Stimulated activated CD4-positive, alpha-beta T cell treated with anti-CD3 and anti-CD28 coated beads, TNF-alpha, amount 100 ng/mL, for 24 hours (primary cell): ENCODE data around the gene BCORL1.

Experiments
- DNase-seq, 3 experiments: peaks; one replicate each; pipeline ENCODE4 v3.0.0-alpha.2; 2020; ENCODE audit warnings: low read depth in 3 of 3

Gene BCORL1, protein sequence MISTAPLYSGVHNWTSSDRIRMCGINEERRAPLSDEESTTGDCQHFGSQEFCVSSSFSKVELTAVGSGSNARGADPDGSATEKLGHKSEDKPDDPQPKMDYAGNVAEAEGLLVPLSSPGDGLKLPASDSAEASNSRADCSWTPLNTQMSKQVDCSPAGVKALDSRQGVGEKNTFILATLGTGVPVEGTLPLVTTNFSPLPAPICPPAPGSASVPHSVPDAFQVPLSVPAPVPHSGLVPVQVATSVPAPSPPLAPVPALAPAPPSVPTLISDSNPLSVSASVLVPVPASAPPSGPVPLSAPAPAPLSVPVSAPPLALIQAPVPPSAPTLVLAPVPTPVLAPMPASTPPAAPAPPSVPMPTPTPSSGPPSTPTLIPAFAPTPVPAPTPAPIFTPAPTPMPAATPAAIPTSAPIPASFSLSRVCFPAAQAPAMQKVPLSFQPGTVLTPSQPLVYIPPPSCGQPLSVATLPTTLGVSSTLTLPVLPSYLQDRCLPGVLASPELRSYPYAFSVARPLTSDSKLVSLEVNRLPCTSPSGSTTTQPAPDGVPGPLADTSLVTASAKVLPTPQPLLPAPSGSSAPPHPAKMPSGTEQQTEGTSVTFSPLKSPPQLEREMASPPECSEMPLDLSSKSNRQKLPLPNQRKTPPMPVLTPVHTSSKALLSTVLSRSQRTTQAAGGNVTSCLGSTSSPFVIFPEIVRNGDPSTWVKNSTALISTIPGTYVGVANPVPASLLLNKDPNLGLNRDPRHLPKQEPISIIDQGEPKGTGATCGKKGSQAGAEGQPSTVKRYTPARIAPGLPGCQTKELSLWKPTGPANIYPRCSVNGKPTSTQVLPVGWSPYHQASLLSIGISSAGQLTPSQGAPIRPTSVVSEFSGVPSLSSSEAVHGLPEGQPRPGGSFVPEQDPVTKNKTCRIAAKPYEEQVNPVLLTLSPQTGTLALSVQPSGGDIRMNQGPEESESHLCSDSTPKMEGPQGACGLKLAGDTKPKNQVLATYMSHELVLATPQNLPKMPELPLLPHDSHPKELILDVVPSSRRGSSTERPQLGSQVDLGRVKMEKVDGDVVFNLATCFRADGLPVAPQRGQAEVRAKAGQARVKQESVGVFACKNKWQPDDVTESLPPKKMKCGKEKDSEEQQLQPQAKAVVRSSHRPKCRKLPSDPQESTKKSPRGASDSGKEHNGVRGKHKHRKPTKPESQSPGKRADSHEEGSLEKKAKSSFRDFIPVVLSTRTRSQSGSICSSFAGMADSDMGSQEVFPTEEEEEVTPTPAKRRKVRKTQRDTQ (N-terminal part only)

GRCh38 chrX:129982300-129983251, at the start of gene BCORL1:
Gene BCORL1, plus strand, starts transcription at chrX:129982635. Its CDS starts 22,597 bp downstream, at chrX:130005232.
- DNase-seq: peak; percentile 69 to 84 (median 75)

GRCh38 chrX:129932821-129933321, 49.6 kb upstream of the BCORL1 start:
- DNase-seq: no peak

DNA sequence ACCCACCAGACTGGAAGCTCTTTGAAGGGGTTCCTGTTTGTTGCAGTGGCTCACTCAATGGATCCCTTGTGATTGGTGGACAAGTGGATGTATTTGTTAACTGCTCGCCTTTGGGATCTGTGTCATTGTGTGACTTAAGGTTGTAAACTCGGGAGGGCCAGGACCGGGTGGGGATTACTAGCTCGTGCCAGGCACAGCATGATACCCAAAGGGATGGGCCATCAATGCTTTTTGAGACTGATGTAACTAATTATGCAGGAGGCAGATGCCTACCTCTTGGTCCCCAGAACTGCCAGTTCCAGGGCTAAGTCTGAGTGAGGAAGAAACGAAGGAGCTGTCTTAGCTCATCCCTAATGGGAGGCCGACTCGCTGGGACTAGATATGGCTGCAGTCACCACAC, 48.7 kb upstream of the BCORL1 start:
- DNase-seq: no peak

DNA sequence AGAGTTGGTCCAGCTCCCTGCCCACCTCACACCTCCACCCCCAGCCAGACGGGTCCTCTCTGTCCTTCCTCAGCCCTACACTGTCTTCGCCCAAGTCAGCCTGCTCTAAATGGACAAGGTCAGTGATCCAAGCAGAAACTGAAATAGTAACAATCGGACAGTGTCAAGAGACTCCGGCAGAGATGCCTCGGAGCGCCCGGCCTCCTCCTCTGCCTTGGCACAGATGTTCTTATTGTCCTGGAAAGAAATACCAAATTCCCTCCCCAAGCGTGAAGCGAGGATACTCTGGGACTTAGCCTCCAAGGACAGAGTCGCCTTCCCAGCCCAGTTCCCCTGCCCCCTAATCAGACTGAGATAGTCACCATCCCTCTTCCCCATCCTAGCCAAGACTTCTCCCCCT, 48.0 kb upstream of the BCORL1 start:
- no peak for DNase-seq

DNA sequence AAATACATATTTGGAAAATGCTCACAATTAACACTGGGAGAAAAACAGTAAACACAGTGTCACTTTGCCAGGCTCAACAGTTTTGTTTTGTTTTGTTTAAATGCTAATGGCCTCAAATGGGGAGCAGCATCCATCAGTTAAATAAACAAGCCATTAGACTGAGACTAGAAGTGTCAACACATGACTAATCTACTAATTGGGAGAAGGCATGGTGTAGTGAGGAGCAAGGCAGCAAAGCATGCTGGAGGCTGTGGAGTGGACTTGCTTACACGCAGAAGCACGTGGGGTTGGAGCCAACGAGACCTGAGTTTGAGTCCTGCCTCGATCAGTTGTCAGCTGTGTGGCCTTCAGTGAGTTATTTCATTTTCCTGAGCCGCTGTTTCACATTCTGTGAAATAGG, 47.5 kb upstream of the BCORL1 start:
- DNase-seq: no peak

DNA sequence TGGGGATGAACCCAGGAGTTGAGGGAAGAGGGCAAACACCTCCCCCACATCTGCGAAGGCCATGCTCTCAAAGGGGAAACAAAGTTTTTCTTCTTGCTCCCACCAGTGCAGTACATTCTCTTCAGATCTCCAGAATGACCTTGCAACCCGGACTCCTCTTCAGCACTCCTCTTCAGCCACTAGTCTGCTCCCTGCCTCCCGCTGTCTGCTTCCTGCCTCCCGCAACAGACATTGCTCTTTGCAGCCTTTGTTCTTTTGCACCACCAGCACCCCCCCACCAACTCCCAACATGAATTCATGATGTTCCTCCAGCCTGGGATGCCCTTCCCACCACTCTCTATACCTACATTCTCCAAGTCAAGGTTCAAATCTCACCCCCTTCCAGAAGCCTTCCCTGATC, 44.4 kb upstream of the BCORL1 start:
- DNase-seq: no peak

- DNase-seq: no peak
Measured at GRCh38 chrX:129939986-129940385, 42.4 kb upstream of the BCORL1 start.

DNA sequence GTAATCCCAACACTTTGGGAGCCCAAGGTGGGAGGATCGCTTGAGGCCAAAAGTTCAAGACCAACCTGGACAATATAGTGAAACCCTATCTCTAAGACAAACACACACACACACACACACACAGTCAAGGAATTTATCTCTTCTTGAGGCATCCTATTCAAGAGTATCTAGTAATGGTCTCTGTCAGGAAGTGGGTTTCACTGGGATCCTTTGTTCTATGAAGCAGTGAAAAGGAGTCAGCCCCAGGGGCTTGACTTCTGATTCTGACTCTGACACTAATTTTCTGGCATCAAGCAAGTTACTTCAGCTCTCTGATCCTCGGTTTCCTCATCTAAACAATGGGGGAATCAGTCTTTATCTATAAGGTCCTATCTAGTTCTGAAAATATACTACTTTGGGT, 41.7 kb upstream of the BCORL1 start:
- no peak for DNase-seq

DNA sequence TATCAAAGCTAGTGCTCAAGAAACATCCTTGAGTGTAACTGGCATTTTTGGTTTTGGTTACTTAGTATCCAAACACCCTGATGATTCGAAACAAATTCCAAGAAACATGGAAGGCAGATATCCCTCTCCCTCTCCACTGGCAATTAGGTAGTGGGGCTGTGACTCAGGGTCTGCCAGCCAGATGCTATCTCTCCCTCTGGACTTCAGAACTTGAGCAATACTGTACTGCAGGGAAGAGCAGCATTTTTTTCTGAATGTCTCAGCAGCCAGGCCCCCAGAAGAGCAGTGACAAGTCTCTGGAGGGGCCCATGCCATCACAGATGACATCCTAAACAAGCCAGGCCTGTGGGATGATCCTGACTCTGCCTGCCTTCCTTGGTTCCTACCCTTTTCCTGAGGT, 37.3 kb upstream of the BCORL1 start:
- DNase-seq: no peak

DNA sequence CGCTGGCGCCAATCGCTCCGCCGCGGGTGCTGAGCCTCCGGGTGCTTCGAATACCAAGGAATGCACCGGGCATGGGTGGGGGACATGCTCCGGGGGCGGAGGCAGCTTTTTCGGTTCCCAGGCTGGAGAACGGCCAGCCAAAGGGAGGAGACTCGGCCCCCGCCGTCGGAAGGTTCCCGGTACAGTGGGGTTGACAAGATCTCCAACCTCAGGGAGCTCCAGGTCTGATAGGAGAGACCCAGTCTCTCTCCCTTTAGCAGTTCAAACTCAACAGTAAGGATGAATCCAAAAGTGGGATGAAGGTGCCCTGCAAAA, 29.1 kb upstream of the BCORL1 start:
- DNase-seq: no peak

DNA sequence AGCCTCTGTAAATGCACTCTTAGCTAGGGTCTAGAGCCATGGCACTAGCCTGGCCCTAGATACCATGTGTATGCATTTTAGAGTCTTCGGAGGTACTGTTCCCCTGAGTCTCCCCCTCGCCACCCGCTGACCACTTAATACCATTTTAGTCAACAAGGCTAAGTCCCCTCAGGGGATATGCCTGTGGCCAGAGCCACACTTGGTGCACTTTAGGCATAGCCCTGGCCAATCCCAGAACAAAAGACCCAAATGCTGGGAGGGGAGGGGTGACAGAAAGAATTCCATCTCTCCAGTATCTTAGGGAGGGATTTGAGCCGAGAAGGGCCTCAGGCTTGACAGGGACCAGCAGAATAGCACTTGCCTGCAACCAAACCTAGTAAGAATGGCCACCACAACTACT, 28.6 kb upstream of the BCORL1 start:
- DNase-seq: no peak

DNA sequence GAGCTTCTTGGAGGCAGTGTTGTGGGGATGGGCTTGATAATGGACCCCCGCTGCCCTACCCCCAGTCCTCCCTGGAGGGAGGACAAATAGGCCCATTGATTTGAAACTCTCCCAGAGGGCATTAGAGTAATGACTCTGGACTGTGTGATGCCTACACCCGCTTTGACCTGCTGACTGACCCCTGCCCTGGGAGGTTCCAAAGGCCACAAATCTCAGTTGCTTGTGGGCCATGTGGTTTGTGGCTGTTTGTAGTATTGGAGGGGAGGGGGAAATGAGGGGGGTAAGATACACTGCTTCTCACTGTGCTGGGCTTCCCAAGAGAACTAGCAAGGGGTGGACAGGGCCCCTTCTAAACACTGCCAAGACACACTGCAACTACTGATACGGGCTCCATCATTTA, 27.6 kb upstream of the BCORL1 start:
- DNase-seq: no peak

GRCh38 chrX:129955682-129956081, 26.8 kb upstream of the BCORL1 start:
- no peak for DNase-seq

GRCh38 chrX:129956145-129956544, 26.3 kb upstream of the BCORL1 start:
- no peak for DNase-seq

DNA sequence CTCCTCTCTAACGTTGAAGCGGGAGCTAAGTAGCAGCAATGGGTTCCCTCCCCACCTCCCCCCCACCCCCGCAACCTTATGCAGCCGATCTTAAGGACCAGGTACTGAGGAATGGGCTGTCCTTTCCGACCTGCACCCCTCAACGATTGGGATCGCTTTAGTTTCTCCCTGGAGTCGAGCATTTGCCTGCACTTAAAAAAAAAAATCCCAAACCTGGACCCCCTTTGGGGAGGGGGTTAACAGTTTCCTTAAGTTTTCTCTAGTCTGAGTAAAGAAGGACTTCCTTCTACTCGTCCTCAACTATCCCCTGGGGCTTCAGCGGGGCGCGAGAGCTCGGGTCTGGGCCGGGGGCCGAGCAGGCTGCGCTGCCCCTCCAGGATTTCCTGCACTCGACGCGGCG, 25.7 kb upstream of the BCORL1 start:
- DNase-seq: no peak

DNA sequence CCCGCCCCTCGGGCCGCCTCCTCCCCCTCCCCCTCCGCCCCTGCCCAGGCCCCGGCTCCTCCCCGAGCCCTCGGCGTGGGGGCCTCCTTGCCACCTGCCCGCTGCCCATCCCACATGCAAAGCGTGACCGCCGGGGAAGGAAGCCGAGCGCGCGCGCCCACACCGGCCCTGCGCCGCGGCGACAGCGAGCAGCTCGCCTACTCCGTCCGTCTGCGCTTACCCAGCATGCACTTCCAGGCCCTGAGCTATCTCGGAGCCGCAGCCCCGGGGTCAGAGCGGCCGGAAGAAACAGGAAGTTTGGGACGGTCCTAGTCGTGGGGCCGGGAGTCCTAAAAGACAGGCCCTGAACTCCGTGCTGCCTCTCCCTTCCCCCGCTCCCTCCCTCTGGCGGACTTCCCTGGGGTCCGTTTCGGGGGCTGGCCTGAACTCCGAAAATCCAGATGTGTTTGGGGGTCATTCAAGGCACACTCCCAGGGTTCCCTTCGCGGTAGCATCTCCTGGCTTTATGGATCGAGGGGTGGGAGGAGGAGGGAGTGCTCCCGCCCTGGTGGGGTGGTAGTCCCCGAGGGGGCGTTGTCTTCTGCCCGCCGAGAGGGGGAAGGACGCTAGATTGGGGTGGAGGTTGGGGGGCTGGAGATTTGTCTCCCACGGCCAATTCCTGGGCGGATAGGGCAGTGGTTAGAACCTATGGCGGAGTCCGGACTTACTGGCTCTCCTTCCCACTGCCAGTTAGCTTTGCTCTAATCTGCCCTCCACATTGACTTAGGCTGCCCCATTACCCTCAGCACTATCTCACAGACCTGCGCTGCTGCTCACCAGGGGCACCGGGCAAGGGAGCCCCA, 25.0 kb upstream of the BCORL1 start:
- peak in 1 of 3 experiments; percentile 53 for DNase-seq

DNA sequence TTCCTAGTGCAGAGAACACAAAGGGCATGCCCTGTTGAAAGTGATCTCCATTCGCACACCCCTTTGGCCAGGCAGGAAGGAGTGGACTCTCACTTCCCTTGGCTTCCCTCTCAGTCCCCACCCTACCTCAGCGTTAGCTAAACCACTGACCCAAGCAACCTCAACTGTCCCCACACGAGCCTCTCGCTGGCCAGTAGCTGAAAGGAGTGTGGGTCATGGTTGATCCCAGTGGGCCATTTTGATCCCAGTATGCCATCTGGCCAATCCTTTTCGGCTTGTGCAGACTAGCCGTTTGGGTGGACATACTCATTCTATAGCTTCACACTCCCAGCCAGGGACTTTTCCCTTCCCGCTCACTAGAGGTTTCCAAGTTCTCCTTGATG, 24.4 kb upstream of the BCORL1 start:
- DNase-seq: no peak

DNA sequence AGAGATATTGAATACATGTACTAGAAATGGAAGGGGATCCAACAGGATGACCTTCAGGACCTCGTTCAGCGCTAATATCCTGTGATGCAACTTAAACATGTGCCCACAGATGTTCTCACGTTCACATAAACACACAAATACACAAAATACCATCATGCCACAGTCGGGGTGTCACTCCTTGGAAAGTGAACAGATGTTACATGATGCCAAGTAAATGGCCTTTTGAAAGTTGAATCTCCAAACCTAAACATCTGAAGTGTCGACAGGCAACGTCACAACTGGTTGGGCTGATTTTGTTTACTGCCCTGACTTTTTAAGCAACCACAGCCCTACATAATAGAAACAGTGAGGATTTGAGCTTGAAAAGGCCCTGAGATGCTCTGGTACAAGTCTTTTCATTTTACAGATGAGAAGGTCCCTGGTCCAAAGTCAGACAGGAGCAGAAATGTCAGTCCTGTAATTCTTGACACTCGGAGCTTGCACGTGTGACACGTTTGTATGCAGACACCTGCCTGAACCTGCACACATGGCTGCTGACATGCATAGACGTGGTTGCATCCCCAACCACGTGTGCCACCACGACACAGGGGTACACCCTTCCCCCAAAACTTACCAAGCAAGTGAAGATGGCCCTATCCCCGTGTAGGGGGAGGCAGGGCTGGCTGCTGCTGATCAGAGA, 23.5 kb upstream of the BCORL1 start:
- DNase-seq: no peak

DNA sequence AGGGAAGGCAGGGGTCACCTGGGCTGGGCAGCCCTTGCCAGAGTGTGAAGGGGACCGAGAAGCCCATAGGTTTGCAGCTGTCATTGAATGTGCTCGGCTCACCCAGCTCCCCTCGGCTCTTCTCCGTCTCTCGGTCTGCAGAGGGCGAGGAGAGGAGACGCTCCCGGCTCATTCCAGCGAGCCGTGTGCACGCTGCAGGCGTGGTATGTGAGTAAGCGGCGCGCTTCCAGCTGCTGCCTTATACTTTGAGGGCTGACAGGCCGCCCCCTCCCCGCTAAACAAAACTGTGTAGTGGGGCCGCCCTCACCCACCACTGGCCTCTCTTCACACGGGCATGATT, 23.0 kb upstream of the BCORL1 start:
- DNase-seq: no peak
